Central memory CD4-positive, alpha-beta T cell (primary cell): ENCODE data around the gene KBTBD7.
A peak's percentile ranks its signal among the peaks of the same experiment; 100 is the strongest.

ENCODE experiments used
- DNase-seq: peaks from one replicate; pipeline ENCODE4 v3.0.0; 2022
- total RNA-seq, 3 experiments: gene quantifications; one replicate each; lab custom pipeline; 2026; lab: John Stamatoyannopoulos, UW

The KBTBD7 gene, protein sequence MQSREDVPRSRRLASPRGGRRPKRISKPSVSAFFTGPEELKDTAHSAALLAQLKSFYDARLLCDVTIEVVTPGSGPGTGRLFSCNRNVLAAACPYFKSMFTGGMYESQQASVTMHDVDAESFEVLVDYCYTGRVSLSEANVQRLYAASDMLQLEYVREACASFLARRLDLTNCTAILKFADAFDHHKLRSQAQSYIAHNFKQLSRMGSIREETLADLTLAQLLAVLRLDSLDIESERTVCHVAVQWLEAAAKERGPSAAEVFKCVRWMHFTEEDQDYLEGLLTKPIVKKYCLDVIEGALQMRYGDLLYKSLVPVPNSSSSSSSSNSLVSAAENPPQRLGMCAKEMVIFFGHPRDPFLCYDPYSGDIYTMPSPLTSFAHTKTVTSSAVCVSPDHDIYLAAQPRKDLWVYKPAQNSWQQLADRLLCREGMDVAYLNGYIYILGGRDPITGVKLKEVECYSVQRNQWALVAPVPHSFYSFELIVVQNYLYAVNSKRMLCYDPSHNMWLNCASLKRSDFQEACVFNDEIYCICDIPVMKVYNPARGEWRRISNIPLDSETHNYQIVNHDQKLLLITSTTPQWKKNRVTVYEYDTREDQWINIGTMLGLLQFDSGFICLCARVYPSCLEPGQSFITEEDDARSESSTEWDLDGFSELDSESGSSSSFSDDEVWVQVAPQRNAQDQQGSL
- total RNA-seq: 8.5 to 34.4 (median 11.2) reads per million in 3 experiments

DNA sequence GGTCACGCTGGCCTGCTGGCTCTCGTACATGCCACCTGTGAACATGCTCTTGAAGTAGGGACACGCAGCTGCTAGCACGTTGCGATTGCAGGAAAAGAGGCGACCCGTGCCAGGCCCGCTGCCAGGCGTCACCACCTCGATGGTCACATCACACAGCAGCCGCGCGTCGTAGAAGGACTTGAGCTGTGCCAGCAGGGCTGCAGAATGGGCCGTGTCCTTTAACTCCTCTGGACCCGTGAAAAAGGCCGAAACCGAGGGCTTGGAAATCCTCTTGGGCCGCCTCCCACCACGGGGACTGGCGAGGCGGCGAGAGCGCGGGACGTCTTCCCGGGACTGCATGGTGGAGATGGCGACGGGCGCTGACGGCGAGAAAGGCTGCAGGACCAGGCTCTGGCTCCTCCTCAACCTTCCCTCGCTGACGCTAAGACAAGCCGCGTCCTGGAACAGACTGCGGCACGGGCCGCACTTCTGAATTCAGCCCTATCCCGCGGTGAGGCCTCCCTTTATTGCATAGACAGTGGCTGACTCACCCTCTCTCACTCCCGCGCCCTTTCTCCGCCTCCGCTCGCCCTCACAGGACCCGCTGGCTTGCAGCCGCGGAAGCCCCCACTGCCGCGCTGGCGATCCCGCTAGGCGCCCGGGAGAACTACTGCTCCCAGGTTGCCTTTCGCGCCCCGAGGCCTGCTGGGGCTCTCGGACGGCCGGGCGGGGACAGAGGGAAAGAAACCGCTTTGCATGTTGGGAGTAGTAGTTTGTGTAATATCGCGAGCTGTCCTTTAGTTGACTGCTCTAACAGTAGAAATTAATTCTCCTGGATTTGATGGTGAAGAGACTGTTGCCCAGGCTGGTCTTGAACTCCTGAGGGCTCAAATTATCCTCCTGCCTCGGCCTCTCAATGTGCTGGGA, at the start of gene KBTBD7:
Gene KBTBD7, minus strand, starts transcription at position 651 of the 906 bp plus-strand sequence. Its CDS starts 312 bp downstream, at position 339.
- peak; percentile 82 for DNase-seq

DNA sequence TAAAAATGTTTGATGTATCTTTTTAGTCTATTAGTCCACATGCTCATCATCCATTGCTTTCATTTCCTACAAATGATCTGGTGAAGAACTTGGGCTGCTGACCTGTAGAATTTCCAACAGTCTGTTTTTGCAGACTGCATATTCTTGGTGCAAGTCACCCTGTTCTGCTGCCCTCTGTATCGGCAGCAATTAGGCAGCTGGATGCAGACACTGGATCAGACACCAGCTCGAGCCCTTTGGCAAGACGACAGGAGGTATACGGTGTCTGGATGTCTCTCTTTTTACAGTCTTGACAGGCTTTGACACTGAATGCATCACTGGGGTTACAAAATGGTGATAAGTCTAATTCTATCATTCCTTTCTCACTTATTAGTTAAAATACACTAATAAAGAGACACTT, 47.3 kb upstream of the KBTBD7 start:
- no peak for DNase-seq

DNA sequence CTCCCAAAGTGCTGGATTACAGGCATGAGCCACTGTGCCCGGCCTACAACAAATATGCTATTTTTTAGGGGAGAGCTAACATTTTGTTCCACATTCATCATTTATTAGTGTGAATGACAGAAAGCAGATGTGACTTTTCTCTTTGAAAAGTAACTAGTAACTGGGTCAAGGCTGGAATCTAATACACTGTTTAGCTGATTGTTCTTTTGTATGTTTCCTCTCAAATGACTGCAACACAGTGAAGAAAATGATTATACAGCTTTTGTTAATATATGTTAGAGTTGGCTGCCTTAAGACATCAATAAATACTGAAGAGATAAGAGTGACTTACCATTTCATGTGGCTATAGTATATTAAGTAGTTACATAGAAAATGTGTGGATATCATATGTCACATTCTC, 42.0 kb upstream of the KBTBD7 start:
- DNase-seq: no peak

DNA sequence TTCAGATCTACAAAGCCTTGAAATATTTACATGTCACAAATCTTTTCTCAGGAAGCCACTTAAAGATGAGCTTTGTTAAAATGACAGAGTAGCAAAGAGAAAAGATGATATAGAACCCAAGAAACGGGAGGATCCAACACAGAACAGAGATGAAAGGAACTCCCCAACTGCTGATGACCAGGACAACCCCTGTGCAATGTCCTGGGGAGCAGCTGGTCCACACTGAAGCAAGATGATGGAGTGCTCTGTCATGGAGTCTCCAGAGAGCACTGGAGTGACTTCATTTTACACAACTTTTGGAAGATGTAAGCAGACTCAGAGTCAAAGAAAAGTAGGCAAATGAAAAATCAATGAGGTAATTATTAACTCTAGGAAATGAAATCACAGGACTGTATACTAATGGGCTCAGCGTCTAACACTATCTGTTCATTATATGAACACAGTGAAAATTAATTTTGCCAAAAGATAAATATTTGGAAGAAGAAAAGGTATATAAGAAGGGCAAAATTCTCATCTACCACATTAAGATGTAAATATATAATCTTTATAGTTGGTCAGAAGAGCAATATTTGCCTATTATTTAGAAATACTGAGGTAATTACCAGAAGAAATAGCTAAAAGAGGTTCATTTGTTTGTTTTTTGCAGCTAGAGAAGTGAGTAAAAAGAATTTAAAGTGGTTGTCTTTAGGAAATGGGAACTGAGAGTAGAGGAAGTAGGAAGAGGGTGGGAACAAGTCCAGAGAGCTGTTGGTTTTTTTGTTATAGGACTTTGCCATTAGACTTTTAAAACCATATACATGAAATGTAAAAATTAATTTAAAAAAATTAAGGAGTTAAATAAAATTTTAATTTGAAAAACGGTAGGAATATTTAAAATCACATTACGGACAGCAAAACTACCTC, 38.5 kb upstream of the KBTBD7 start:
- no peak for DNase-seq

DNA sequence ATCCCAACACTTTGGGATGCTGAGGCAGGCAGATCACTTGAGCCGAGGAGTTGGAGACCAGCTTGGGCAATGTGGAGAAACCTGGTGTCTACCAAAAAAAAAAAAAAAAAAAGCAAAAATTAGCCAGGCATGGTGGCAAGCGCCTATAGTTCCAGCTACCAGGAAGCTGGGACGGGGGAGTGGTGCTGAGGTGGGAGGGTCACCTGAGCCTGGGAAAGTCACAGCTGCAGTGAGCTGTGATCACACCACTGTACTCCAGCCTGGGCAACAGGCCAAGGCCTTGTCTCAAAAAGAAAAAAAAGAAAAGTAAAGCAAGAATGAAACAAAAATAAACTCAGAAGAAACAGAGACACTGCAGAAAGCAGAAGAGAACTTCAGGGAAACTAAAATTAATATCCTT, 37.4 kb upstream of the KBTBD7 start:
- no peak for DNase-seq

DNA sequence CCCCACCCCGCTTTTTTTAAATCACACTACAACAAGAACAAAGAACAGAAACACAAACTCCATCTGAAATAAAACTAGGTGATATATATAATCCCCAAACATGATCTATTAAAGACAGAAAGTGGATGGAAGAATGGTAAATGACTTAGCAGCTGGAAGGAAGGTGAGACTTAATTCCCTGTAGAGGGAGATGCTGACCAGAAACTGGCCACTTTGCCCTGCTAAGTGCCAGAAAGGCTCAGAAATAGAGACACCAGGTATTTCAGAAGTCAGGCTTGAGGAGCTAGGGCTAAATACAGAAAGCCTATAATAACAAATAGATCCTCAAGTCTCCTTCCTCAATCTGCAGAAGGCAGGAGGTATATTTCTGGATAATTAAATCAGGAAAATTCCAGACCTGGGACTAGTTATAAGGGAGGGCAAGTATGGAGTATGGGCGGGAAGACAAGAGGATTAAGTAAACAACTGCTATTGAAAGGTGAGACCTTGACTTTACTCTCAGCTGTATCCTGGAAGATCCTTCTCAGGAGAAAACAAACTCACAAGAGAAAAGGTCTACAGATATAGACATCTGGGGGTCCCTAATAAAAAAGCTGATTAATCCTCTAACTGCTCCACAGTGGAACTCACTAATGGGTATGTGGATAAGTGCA, 36.8 kb upstream of the KBTBD7 start:
- DNase-seq: no peak

DNA sequence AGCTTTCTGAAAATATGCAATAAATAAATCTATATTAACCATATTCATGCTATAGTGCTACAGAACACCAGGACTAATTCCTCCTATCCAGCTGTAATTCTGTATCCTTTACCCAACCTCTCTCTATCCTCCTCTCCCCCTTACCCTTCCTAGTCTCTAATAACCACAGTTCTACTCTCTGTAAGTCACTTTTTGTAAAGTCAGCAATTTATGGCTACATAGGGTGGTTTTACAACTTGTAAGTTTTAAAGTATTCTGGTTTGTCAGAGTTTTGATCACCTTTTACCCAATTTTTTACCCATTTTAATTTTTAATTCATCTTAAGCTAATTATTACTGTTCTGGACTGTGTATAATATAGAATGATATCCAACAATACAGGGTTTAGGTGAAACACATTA, 35.0 kb upstream of the KBTBD7 start:
- no peak for DNase-seq

DNA sequence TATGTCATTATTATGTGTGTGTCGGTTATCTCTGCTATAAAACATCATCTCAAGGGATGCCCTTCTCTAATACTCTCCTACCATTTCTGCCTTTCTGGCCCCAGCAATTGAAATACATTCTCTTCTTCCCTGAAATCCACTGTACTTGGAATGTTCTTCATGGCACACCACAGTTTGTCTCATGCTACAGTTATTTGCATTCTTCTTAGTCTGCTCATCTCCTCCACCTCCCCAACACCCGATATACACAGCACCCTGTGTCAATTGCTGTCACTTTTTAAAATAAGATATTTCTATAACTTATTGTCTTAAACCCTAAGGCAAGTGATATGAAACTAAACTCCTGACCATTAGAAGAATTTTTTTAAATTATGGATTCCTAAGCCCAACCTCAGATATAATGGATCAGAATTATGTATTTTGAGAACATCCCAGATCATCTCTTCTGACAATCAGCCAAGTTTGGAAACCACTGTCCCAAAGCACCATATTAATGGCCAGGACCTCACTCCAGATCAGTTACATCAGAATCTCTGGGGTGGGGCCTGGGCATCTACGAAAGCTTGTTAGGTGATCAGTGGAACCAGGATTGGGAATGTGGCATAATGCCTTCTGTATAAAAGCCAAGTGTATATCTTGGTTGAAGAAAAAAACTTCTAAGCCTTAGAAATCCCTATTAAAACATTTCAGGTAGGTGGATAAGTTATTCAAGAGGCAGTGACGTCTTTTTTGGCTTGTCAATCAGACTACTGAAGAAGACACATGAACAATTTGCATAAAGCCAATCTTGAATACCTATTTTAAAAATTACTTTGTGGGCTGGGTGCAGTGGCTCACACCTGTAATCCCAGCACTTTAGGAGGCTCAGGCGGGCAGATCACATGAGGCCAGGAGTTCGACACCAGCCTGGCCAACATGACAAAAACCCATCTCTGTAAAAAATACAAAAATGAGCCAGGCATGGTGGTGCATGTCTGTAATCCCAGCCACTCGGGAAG, 30.0 kb upstream of the KBTBD7 start:
- no peak for DNase-seq

DNA sequence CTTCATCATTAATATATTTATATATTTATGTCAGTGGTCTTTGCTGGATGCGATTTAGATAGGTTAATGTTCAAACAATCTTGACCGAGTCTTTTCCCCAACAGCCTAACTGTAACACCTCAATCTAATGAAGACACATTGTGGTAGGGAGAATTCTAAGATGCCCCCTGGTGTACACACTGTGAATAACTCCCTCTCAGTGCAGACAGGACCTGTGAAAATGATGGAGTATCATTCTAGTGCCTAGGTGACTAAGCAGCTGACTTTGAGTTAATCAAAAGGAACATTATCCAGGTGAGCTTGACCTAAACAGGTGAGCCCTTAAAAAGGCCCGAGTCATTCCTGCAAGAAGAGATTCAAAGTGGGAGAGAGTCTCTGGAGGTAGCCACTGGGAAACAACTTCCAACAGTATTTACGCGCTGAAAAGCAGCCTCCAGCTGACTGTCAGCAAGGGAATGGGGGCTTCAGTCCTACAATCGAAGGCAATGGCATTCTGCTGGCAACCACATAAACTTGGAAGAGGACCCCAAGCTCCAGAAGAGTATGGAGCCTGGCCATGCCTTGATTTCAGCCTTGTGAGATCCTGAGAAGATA, 28.0 kb upstream of the KBTBD7 start:
- DNase-seq: peak; percentile 47

DNA sequence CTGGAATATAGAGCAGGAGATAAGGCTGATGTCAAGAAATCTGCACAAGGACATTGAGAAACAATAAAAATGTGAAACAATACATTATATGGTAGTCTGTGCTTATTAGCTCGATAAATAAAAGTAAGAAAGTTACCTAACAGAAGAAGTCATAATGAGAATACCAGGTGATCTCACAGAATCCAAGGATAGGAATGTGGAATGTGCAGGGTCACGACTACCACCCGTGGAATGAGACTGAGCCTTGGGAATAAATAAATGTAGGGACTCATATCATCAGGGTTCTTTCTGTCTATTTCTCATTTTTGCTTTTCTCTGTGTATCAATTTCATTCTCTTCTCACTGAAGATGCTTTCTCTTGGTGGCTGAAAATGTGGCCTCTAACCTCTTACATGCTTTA, 26.0 kb upstream of the KBTBD7 start:
- DNase-seq: no peak

DNA sequence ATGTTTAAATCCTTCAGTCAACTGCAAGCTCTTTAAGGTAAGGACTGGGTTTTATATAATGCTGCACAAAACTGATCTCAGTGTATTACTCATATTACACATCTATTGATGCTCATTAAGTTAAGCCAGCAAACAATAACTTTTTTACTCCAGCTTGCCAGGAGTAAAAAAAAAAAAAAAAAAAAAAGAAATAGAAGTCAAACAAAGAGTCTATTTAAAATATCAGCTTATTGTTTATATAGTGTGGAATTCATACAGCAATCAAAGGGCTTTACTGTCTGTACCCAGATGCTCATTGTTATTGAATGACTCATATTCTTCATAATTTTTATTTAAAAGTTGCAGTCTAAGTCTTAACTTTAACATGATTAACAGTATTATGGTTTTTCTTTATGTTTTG, 21.8 kb upstream of the KBTBD7 start:
- DNase-seq: no peak

DNA sequence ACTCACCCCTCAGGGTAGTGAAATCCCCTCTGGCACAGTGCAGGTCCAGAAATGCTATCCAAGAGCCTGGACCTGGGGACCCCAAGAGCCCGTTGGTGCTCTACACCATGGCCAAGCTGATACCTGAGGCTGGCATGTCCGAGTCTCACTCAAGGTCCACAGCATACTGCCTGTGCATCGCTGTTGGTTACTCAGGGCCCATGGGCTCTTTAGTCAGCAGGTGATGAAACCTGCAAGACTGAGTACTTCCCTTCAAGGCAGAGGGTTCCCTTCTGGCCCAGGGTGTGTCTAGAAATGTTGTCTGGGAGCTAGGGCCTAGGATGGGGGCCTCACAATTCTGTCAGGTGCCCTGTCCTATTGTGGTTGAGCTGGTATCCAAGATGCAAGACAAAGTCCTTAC, 19.6 kb upstream of the KBTBD7 start:
- DNase-seq: no peak

DNA sequence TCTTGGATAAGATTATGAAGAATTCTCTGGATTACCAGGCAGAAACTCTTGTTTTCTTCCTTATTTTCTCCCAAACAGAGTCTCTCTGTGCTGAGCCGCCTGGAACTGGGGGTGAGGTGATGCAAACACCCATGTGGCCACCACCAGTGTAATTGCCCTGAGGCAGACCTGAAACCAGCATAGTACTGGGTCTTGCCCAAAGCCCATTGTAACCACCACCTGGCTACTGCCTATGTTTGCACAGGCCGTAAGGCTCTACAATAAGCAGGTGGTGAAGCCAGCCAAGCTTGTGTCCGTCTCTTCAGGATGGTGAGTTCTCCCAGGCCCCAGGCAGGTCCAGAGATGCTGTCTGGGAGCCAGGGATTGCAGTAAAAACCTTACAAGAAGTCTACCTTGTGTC, 18.9 kb upstream of the KBTBD7 start:
- no peak for DNase-seq

DNA sequence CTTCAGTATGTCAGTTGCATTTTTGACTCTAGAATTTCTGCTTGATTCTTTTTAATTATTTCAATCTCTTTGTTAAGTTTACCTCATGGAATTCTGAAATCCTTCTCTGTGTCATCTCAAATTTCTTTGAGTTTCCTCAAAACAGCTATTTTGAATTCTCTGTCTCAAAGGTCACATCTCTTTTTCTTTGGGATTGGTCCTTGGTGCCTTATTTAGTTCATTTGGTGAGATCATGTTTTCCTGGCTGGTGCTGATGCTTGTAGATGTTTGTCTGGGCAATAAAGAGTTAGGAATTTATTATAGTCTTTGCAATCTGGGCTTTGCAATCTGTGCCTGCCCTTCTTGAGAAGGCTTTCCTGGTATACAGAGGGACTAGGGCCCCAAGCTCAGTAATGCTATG, 18.5 kb upstream of the KBTBD7 start:
- no peak for DNase-seq

DNA sequence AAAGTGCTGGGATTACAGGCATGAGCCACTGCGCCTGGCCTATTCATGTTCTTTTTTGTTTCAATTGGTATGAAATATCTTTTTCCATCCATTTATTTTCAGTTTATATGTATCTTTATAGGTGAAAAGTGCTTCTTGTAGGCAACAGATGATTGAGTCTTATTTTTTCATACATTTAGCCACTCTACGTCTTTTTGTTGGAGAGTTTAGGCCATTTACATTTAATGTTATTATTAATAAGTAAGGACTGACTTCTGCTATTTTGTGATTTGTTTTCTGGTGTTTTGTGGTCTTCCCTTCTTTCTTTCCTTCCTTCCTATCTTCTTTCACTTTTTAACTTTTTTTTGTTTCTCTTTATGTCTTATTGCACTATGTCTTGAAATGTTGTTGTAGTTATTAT, 16.7 kb upstream of the KBTBD7 start:
- no peak for DNase-seq

DNA sequence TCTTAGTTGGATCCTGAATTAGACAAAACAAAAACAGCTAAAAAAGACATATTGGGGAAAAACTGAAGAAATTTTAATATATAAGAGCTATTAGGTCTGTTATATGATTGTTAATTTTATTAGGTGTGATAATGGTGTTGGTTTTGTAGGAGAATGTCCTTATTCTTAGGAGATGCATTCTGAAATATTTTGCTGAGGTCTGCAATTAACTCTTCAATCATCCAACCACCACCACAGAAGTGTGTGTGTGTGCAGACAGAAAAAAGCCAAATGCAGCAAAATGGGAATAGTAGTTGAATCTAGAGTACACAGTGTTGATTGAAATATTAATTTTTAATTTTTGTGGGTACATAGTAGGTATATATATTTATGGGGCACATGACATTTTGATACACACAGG, 12.1 kb upstream of the KBTBD7 start:
- no peak for DNase-seq

DNA sequence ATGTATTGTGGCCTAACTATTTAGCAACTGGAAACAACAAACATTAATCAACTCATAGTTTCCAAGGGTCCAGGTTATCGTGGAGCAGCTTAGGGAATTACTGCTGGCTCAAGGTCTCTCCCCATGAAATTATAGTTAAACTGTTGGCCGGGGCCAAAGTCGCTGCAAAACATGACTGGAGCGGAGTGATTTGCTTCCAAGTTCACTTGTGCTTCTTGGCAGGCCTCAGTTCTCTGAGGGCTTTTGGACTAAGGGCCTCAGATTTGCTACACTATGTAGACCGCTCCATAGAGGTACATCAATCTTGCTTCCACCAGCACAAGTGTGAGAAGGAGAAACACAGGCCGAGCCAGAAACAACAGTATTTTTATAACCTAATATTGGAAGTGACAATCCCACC, 9.4 kb upstream of the KBTBD7 start:
- no peak for DNase-seq

DNA sequence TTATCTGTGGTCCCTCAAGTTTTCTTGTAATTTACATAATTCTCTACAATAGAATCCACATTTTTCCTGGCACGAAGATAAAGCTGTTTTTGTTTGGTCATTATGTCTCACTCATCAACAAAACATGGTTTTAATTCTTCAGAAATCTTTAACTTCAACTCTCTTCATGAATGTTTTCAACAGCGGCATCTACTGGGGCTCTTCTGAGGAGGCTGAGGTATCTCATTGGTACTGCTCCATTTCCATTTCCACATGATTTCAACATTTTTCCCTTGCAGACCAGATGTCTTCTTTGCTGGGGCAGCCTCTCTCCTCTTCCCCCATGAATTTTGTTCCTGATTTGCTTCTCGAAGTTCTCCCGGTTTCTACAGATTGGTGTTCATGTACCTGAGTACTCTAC, 5.8 kb upstream of the KBTBD7 start:
- DNase-seq: no peak

DNA sequence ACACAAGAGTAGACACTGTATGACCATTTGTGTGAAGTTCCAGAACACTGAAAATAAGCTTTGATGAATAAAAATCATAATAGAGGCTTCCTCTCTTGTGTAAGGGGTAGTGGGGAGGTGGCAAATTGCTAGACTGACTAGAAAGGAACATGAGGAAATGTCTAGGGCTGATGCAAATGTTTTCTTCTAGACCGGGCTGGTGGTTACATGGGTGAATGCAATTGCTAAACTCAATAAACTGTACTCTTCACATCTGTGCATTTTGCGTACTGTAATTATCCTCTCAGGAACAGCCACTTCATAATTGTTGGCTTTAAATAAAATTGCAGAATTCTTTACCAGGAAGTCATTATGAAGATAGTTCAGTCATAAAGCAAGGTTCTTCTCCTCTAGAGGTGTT, 5.2 kb upstream of the KBTBD7 start:
- no peak for DNase-seq

DNA sequence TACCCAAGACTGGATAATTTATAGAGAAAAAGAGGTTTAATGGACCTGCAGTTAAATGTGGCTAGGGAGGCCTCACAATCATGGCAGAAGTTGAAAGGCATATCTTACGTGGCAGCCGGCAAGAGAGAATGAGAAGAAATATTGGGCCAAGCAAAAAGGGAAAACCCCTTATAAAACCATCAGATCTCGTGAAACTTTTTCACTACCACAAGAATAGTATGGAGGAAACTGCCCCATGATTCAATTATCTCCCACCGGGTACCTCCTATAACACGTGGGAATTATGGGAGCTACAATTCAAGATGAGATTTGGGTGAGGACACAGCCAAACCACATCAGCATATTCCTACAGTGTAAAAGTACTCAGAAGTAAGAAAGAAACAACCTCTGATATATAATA, 4.7 kb upstream of the KBTBD7 start:
- DNase-seq: no peak
